NB4 (cell line): Measurements from ENCODE around the gene CCDC88B.

ENCODE experiments used
- MYC ChIP-seq: IDR thresholded peaks from 2 replicates; pipeline ENCODE4 v1.6.1; 2011; ENCODE audit warnings: low read depth, low read length
- POLR2A ChIP-seq: IDR thresholded peaks from 2 replicates; pipeline ENCODE4 v1.6.1; 2011; ENCODE audit warnings: mild to moderate bottlenecking; ENCODE audit not compliant: insufficient read length; ENCODE audit errors: extremely low read depth
- TF ChIP-seq, protein P1 (sequence below): IDR thresholded peaks from one replicate; pipeline ENCODE4 v1.5.1; 2012; ENCODE audit warnings: low read depth, low read length

- TF ChIP-seq, protein P1, sequence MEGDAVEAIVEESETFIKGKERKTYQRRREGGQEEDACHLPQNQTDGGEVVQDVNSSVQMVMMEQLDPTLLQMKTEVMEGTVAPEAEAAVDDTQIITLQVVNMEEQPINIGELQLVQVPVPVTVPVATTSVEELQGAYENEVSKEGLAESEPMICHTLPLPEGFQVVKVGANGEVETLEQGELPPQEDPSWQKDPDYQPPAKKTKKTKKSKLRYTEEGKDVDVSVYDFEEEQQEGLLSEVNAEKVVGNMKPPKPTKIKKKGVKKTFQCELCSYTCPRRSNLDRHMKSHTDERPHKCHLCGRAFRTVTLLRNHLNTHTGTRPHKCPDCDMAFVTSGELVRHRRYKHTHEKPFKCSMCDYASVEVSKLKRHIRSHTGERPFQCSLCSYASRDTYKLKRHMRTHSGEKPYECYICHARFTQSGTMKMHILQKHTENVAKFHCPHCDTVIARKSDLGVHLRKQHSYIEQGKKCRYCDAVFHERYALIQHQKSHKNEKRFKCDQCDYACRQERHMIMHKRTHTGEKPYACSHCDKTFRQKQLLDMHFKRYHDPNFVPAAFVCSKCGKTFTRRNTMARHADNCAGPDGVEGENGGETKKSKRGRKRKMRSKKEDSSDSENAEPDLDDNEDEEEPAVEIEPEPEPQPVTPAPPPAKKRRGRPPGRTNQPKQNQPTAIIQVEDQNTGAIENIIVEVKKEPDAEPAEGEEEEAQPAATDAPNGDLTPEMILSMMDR = no peak
- TF ChIP-seq MYC = no peak
- TF ChIP-seq POLR2A = no peak
These were observed 21.7 kb downstream of the CCDC88B start for GRCh38 chr11:64361659-64362058.
